Stimulated activated CD4-positive, alpha-beta T cell treated with anti-CD3 and anti-CD28 coated beads, Interleukin-4, amount 100 ng/mL, for 24 hours (primary cell): Measurements from ENCODE around the gene PHF5A.
"Not testable (repeated sequence)": the region's sequence is repeated elsewhere in the genome, so short reads cannot be mapped to it uniquely, and the experiment has no call there.

Experiments
- DNase-seq: peaks from one replicate; pipeline ENCODE4 v3.0.0-alpha.2; 2020

The PHF5A gene

DNA sequence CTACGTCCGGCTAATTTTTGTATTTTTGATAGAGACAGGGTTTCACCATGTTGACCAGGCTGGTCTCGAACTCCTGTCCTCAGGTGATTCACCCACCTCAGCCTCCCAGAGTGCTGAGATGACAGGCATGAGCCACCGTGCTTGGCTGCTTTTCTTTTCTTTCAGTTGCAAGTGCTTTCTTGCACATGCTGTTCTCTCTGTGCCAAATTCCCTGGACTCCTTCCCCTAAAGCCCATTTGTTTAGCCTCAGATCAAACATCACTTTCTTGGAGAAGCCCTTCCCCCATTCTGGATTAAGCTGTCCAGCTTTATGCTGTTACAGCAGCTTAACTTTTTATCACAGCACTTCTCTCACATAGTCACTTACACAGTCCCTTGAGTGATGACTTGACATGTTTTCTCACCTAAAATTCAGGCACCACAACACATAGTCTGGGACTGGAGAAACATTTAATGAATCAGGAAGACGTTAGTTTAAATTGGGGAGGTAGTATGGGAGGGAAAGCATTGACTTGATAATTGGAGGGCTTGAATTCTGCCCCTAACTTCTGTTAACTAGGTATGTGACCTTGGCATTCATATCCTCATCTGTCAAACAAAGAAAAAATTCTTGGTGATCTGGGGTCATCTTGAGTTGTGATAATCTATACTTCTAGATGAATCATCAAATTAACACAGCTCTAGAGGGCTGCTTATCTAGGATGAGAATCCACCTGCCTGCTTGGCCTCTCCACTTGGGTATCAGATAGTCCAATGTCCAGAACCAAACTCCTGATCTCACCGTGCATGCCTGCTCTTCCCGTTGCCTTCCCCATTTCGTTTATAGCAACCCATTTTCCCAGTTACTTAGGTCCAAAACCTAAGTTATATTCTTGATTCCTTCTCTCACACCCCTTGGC is 18.8 kb upstream of the PHF5A start:
- no peak for DNase-seq

GRCh38 chr22:41485033-41485432 is 16.5 kb upstream of the PHF5A start:
- DNase-seq, result no peak

- DNase-seq, result no peak
These were observed 13.9 kb upstream of the PHF5A start for GRCh38 chr22:41482319-41482935.

DNA sequence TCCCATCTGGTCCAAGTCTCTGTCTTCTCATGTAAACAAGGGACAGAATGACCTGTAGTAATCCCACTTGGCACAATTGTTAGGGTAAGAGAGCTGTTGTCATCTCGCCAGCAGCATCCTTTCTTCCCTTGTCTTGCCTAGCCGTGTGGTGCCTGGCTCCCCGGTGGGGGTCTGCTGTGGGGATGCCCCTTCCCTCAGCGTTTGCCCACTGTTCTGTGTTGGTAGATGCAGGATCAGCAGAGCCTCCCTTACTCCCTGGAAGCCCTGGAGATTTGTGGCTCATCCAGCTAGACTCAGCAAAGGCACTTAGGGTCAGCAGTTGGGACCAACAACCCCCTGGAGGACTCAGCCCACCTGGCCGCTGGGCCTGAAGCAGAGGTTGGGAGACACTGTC is 13.4 kb upstream of the PHF5A start:
- DNase-seq, result no peak

- no peak for DNase-seq
These were observed 12.8 kb upstream of the PHF5A start for GRCh38 chr22:41481131-41481830.

DNA sequence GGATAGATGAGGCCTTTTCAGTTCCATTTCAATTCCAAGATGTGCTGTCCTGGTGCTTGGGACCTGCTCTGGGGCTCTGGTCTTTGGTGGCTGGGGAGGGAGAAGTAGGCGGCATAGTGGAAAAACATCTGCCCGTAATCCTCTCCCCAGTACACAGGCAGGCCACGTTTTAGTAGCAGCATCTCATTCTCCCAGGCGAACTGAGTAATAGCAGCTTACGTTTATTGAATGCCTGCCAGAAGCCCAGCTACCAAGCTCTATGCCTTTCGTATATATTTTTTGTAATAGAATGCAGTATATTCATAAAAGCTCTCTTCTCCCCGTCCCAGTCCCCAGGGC is 11.9 kb upstream of the PHF5A start:
- DNase-seq, result no peak

DNA sequence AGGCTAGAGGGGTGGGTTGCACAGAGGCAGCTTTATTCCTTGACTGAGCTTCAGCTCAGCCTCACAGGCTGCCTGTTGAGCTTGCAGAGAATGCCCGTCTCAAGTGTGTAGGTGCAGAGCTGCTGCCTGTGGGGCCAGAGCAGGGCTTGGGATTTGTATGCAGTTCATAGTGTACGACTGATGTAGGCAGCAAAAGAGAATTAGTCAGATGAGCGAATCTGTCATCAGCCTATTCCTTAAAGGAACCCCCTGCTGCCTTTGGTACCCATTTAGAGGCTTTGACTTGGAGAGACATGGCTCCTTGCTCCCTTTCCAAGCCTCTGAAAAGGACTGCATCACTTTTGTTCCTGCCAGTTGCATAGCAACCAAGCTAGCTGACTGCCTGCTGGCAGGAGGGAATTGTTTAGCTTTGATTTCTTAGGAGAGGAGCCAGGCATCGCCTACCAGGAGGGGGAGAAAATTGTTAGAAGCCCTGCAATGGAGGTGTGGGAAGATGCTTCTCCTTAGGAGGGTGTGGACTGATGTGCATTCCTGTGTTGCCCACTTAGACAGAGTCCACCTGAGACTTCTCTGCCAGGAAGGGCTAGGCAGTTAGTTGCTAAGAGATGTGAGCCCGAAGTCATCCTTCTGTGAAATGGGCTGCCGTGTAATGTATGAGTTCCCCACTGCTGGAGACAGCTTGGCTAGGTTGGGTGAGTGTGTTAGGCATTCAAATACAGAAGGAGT is 11.3 kb upstream of the PHF5A start:
- DNase-seq, result no peak

DNA sequence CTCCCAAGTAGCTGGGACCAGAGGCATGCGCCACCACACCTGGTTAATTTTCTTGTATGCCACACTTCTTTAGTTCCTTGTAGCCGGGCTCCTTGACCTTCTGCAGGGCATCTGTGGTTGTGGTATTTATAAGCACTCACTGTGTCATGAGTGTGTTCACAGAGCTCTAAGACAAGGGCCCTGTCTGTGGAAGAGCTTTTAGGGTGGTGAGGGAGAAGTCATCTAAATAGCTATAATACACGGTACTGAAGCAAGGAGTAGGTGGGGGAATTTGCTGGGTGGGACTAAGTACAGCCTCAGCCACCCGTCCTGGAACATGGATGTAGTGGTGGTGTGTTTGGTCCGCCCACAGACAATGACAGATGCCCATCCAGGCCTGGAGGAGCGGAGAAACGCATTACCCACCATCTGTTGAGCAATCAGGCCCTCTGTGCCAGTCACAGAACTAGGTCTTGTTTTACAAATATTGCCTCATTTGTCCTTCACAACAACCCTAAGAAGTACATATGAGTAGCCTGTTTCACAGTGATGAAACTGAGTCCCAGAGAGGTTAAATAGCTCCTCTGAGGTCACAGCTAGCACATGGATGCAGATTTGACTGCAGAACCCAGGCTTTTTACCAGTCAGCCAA is 10.5 kb upstream of the PHF5A start:
- peak; percentile 7 for DNase-seq

DNA sequence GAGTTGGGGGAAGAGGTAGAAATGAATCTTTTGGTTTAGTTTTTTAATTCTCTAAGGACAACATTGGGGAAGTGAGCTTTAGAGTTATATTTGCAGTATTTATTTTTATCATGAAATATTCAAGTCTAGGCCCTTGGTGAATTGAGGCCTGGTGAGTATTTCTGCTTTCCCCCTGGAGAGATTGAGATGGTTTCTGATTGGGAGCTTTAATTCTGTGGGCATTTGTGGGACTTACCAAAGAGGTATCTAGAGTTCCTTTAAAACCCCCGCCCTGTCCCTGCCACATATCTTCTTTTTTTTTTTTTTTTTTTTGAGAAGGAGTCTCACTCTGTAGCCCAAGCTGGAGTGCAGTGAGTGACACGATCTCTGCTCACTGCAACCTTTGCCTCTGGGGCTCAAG is 10.0 kb upstream of the PHF5A start:
- DNase-seq, result no peak

GRCh38 chr22:41474872-41475451 is 6.5 kb upstream of the PHF5A start:
- DNase-seq, result no peak

GRCh38 chr22:41471568-41471967 is 3.1 kb upstream of the PHF5A start:
- no peak for DNase-seq

GRCh38 chr22:41470886-41471285 is 2.4 kb upstream of the PHF5A start:
- no peak for DNase-seq

DNA sequence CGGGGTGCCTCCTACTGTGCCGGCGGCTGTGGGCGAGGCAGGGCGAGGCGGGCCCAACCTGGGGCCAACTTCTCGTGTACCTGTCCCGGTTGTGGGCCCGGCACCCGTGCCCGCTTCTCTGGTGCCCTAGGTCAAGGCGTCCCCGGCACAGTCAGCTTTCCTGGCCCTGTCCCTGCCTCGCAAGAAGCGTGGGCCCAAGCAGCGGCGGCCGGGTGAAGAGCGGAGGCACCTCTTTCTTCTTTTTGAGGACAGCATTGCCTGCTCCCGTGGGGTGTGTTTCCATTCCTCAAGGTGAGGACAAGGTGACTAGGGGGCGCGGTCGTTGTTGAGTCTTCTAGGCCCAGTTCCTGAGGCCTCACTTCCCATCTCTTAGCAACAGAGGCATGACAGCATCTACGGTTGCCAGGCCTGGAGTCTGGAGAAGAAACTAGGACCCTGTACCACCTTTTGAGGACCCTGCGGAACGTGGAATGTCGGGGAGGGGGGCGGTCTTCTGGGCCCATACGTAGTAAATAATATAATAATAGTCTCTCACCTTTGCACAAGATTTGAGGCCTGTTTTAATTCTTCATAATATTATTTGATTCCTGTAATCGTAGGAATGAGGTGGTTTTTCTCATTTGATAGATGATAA is 843 bp upstream of the PHF5A start:
- DNase-seq, result peak; percentile 47

DNA sequence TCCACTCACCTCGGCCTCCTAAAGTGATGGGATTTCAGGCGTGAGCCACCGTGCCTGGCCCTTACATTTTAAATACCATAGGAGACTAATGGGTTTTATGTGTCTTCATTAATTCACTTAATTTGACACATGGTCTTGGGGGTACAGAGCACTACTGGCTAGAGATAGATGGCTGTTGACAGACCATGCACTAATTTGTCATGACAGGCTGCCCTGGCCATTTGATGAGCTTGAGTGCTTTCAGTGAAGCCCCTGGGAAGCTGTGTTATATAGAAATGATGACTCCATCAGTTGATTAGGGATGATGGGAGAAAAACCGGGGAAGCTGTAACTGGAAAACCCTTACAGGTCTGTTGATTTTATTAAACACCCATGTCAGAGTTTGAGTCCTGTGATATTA is 6.6 kb downstream of the PHF5A start:
- DNase-seq, result no peak

GRCh38 chr22:41460071-41460470 is 8.4 kb downstream of the PHF5A start:
- DNase-seq, result not testable (repeated sequence)

- DNase-seq, result no peak
These were observed 9.1 kb downstream of the PHF5A start for GRCh38 chr22:41459431-41459830.

- no peak for DNase-seq
These were observed 10.2 kb downstream of the PHF5A start for GRCh38 chr22:41458161-41458728.

GRCh38 chr22:41448189-41448808 is 20.2 kb downstream of the PHF5A start:
- peak; percentile 94 for DNase-seq

- peak; percentile 69 for DNase-seq
These were observed 20.9 kb downstream of the PHF5A start for GRCh38 chr22:41447435-41448188.
